Activated CD4-positive, alpha-beta T cell treated with anti-CD3 and anti-CD28 coated beads, Interleukin-2, amount 10 ng/mL, durations not matched to agents 24 days and 14 days (primary cell): Measurements from ENCODE around the gene KRTAP4-9. TPM values are rescaled to one million over a fixed set of nuclear protein-coding genes. Genes with fewer than 3 reads are reported as not detected.
"Not testable (repeated sequence)": the region's sequence is repeated elsewhere in the genome, so short reads cannot be mapped to it uniquely, and the experiment has no call there.

Experiments used
- DNase-seq: peaks from one replicate; pipeline ENCODE4 v3.0.0; 2022
- H3K27ac Mint-ChIP-seq: one replicate; pipeline ENCODE4 v1.8.0; 2022; ENCODE audit warnings: mild to moderate bottlenecking, mixed read lengths
- H3K27me3 Mint-ChIP-seq: one replicate; pipeline ENCODE4 v1.8.0; 2022; ENCODE audit warnings: mixed read lengths
- H3K36me3 Mint-ChIP-seq: one replicate; pipeline ENCODE4 v1.8.0; 2022; ENCODE audit warnings: low read depth, mild to moderate bottlenecking, mixed read lengths
- H3K4me1 Mint-ChIP-seq: one replicate; pipeline ENCODE4 v1.8.0; 2021; ENCODE audit warnings: mixed read lengths
- H3K4me3 Mint-ChIP-seq: one replicate; pipeline ENCODE4 v1.8.0; 2022; ENCODE audit warnings: mild to moderate bottlenecking, moderate library complexity, mixed read lengths
- H3K9me3 Mint-ChIP-seq: one replicate; pipeline ENCODE4 v1.8.0; 2021; ENCODE audit warnings: mixed read lengths
- intact Hi-C: fragments of 100-400 bp; cut with micrococcal nuclease; formaldehyde crosslinking; loops from one replicate; pipeline ENCODE4 v1.15.1; 2023
- total RNA-seq: library from RNA; stranded (reverse); gene quantifications from 2 replicates; pipeline ENCODE4 v1.2.3, GENCODE V29; 2022

The KRTAP4-9 gene
- total RNA-seq, 1 donor from 2014 or later = not detected

DNA sequence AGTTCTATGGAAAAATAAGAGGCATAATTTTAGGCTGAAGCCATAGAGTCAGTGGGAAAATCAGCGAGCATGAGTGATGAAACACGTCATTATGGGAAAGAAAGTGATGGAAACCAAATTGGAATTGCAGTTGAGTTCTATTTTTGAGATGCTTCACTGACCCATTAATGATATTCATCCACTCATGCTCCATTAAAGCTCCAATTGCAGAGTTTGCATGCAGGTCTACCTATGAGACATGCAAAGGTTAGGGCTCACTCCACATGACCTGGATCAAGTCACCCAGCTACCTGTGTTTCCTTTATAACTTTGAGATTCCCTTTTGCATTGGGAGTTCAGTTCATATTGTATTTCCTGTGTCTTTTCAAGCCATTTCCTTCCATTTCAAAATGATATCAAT is 31.5 kb upstream of the KRTAP4-9 start:
- H3K4me1 Mint-ChIP-seq = no peaks in the 10 kb centered on the region
- no peaks in the 10 kb centered on the region for H3K36me3 Mint-ChIP-seq
- H3K27ac Mint-ChIP-seq = no peak overlapping the region
- intact Hi-C loops = no loop called here
- no peaks in the 10 kb centered on the region for H3K9me3 Mint-ChIP-seq
- H3K4me3 Mint-ChIP-seq = no peak overlapping the region
- no peak for DNase-seq
- H3K27me3 Mint-ChIP-seq = peaks cover 22% of the 10 kb centered on the region

- H3K4me3 Mint-ChIP-seq = no peak overlapping the region
- H3K27me3 Mint-ChIP-seq = peaks cover 26% of the 10 kb centered on the region
- H3K36me3 Mint-ChIP-seq = no peaks in the 10 kb centered on the region
- no peaks in the 10 kb centered on the region for H3K4me1 Mint-ChIP-seq
- intact Hi-C loops = no loop called here
- H3K9me3 Mint-ChIP-seq = no peaks in the 10 kb centered on the region
- no peak for DNase-seq
- no peak overlapping the region for H3K27ac Mint-ChIP-seq
These were observed 28.4 kb upstream of the KRTAP4-9 start for GRCh38 chr17:41076788-41077187.

DNA sequence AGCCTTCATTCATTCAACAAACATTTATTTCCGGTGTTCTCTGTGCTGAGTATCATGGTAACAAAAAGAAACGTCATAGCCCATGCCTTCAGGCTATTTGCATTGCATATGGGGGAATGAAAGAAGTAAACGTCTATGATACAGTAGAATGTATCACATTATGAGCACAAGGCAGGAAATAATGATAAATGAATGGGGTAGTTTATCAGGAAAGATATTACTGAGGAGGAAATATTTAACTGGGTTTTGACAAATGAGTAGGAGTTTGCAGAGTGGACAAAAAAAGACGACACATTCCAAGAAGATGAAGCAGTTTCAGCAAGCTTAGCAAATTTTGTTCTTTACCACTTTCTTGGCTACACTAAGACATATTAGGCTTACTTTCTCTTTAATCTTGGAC is 22.6 kb upstream of the KRTAP4-9 start:
- no peak overlapping the region for H3K4me3 Mint-ChIP-seq
- H3K4me1 Mint-ChIP-seq = no peaks in the 10 kb centered on the region
- no peak overlapping the region for H3K27ac Mint-ChIP-seq
- intact Hi-C loops = no loop called here
- no peaks in the 10 kb centered on the region for H3K36me3 Mint-ChIP-seq
- H3K27me3 Mint-ChIP-seq = peaks cover 20% of the 10 kb centered on the region
- DNase-seq = no peak
- no peaks in the 10 kb centered on the region for H3K9me3 Mint-ChIP-seq

DNA sequence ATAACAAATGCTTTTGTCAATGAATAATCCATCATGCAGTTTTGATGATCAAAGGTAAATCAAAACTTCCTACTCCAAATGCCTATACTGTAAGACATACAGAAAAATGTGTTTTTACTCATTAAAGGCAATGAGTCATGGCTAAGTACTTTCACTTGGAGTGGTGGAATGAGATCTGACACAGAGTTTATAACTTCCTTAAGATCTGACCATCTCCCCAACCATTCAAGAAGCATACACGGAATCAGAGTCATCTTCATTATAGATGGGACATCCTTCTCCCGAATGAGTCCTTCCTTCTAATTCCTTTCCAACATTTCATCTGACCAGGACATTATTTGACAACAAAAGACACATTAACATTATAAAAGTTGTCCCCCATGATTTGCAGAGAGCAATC is 21.8 kb upstream of the KRTAP4-9 start:
- H3K27ac Mint-ChIP-seq, H3K36me3 Mint-ChIP-seq, H3K4me1 Mint-ChIP-seq, H3K9me3 Mint-ChIP-seq, DNase-seq, H3K4me3 Mint-ChIP-seq, intact Hi-C loops: not testable (repeated sequence)
- peaks cover 17% of the 10 kb centered on the region for H3K27me3 Mint-ChIP-seq

- H3K27ac Mint-ChIP-seq, H3K36me3 Mint-ChIP-seq, intact Hi-C loops, H3K9me3 Mint-ChIP-seq, DNase-seq, H3K4me3 Mint-ChIP-seq, H3K4me1 Mint-ChIP-seq: not testable (repeated sequence)
- peaks cover 16% of the 10 kb centered on the region for H3K27me3 Mint-ChIP-seq
These were observed 20.9 kb upstream of the KRTAP4-9 start, which contains the start of gene KRTAP4-7 for GRCh38 chr17:41084100-41084856. TSS of gene KRTAP4-7 (plus strand) at chr17:41084150. CDS start at chr17:41084207, 57 bp downstream.

DNA sequence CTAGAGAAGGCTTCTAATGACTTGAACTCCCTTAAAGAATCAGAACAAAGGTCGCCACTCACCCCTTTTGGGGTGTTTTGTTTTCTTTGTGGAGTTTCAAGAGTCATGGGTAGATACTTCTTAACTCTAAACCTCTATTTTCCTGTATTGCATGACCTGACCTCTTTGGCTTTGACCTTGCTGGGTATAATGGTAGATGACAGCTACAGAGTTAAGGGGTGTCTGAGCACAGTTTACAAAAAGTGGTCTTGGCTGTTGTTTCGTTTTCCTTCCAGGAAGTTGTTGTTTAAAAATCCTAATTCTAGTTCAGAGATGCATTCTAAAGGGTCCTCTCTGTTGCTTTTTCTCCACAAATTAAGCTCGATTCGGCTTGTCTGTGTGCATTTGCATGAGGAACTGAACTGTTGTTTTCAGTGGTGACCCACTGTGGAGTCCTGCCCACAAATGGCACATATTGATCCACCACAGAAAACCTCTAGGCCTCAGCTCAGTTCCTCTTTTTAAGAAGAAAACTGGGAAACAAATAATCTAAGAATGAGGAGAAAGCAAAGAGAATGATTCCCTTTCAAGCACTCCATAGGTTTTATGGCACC is 16.3 kb upstream of the KRTAP4-9 start:
- DNase-seq, H3K27ac Mint-ChIP-seq, intact Hi-C loops, H3K27me3 Mint-ChIP-seq, H3K9me3 Mint-ChIP-seq, H3K4me1 Mint-ChIP-seq, H3K4me3 Mint-ChIP-seq, H3K36me3 Mint-ChIP-seq: not testable (repeated sequence)

DNA sequence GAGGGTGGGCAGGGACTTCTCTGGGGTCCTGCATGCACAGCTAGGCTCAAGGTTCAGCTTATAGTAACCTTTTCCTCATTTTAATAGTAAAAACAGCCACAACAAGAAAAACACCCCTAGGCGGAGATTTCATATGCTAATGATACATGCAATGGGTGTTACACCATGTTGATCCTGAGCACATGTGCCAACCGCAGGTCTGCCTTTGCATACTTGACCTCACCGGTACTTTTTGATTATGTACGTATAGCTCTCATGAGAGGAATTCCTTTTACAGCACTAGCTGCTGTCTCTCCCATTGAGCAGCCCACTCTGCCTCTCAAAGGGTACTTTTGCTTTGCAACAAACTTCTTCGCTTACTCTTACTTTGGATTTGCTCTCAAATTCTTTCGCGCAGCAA is 9.1 kb upstream of the KRTAP4-9 start:
- Mint-ChIP-seq H3K9me3 (no peaks in the 10 kb centered on the region), H3K4me3 (no peak overlapping the region), H3K4me1 (no peaks in the 10 kb centered on the region), H3K27ac (no peak overlapping the region), H3K36me3 (no peaks in the 10 kb centered on the region), H3K27me3 (peaks cover 10% of the 10 kb centered on the region)
- no peak for DNase-seq
- intact Hi-C loops = no loop called here

- H3K4me1 Mint-ChIP-seq = no peaks in the 10 kb centered on the region
- H3K4me3 Mint-ChIP-seq = no peak within 1 kb of the TSS
- intact Hi-C loops = no loop called here
- peaks cover 10% of the 10 kb centered on the region for H3K27me3 Mint-ChIP-seq
- no peak within 1 kb of the TSS for H3K27ac Mint-ChIP-seq
- H3K36me3 Mint-ChIP-seq = no peaks in the 10 kb centered on the region
- no peaks in the 10 kb centered on the region for H3K9me3 Mint-ChIP-seq
- DNase-seq = no peak
These were observed 7.1 kb upstream of the KRTAP4-9 start, which contains the start of gene KRTAP4-8 for GRCh38 chr17:41098042-41098441. TSS of gene KRTAP4-8 (minus strand) at chr17:41098142. CDS start at chr17:41098084, 58 bp downstream.

GRCh38 chr17:41098481-41098880 is 6.7 kb upstream of the KRTAP4-9 start:
- H3K4me3 Mint-ChIP-seq = no peak overlapping the region
- H3K27ac Mint-ChIP-seq = no peak overlapping the region
- no peaks in the 10 kb centered on the region for H3K36me3 Mint-ChIP-seq
- H3K9me3 Mint-ChIP-seq = no peaks in the 10 kb centered on the region
- H3K4me1 Mint-ChIP-seq = no peaks in the 10 kb centered on the region
- intact Hi-C loops = no loop called here
- peaks cover 11% of the 10 kb centered on the region for H3K27me3 Mint-ChIP-seq
- no peak for DNase-seq

GRCh38 chr17:41099682-41100480 is 5.3 kb upstream of the KRTAP4-9 start:
- H3K27ac Mint-ChIP-seq, H3K4me3 Mint-ChIP-seq, H3K4me1 Mint-ChIP-seq, H3K9me3 Mint-ChIP-seq, DNase-seq, H3K36me3 Mint-ChIP-seq, intact Hi-C loops: not testable (repeated sequence)
- peaks cover 15% of the 10 kb centered on the region for H3K27me3 Mint-ChIP-seq

DNA sequence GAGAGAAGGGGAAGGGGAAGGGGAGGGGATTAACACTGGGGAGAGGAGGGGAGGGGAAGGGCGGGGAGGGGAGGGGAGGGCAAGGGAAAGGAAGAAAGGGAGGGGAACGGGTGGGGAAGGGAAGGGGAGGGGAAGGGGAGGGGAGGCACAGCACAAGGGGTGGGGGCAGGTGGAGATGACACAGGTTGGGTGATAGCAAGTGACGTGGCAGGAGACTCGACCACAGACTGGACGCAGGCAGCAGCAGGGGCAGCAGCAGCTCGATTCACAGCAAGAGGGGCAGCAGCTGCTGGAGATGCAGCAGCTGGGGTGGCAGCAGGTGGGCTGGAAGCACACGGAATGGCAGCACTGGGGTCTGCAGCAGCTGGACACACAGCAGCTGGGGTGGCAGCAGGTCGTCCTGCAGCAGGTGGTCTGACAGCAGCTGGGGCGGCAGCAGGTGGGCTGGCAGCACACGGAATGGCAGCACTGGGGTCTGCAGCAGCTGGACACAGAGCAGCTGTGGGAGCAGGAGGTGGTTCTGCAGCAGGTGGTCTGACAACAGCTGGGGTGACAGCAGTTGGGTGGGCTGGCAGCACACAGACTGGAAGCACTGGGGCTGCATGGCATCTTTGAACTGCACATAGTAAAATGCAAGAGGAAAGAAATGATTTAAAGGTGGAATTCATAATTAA is 3.5 kb upstream of the KRTAP4-9 start, which contains the start of gene KRTAP4-16:
Gene KRTAP4-16, minus strand, starts transcription at position 624 of the 674 bp plus-strand sequence. Its CDS starts 0 bp downstream, at position 624.
- Mint-ChIP-seq H3K9me3 (no peaks in the 10 kb centered on the region), H3K36me3 (no peaks in the 10 kb centered on the region), H3K27ac (no peak within 1 kb of the TSS), H3K27me3 (peaks cover 14% of the 10 kb centered on the region), H3K4me1 (no peaks in the 10 kb centered on the region), H3K4me3 (no peak within 1 kb of the TSS)
- DNase-seq = no peak
- intact Hi-C loops = no loop called here

DNA sequence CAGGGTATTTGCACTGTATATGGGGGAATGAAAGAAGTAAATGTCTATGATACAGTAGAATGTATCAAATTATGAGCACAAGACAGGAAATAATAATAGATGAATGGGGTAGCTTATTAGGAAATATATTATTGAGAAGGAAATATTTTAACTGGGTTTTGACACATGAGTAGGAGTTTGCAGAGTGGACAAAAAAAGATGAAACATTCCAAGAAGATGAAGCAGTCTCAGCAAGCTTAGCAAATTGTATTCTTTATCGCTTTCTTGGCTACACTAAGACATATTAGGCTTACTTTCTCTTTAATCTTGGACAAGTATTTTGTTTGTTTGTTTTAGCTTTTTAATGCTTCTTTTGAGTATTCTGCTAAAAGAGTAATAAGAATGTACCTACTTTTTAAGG is 1.3 kb upstream of the KRTAP4-9 start:
- no peaks in the 10 kb centered on the region for H3K4me1 Mint-ChIP-seq
- H3K9me3 Mint-ChIP-seq = peaks cover 4% of the 10 kb centered on the region
- H3K27me3 Mint-ChIP-seq = peaks cover 13% of the 10 kb centered on the region
- H3K36me3 Mint-ChIP-seq = no peaks in the 10 kb centered on the region
- no peak overlapping the region for H3K4me3 Mint-ChIP-seq
- DNase-seq = no peak
- no peak overlapping the region for H3K27ac Mint-ChIP-seq
- intact Hi-C loops = no loop called here

DNA sequence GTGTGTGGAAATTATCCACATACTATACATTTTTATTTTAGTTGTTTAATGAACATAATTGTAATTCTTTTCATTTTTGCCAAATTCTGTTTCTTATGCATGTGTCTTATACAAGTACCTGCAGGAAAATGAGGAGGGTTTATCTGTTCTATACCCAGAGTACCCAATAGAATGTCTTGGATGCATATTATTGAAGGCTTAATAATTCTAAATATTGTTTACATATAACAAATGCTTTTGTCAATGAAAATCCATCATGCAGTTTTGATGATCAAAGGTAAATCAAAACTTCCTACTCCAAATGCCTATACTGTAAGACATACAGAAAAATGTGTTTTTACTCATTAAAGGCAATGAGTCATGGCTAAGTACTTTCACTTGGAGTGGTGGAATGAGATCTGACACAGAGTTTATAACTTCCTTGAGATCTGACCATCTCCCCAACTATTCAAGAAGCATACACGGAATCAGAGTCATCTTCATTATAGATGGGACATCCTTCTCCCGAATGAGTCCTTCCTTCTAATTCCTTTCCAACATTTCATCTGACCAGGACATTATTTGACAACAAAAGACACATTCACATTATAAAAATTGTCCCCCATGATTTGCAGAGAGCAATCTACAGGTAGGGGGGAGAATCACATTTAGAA is 677 bp upstream of the KRTAP4-9 start:
- H3K36me3 Mint-ChIP-seq, H3K27ac Mint-ChIP-seq, DNase-seq, H3K4me1 Mint-ChIP-seq, H3K9me3 Mint-ChIP-seq, intact Hi-C loops, H3K4me3 Mint-ChIP-seq: not testable (repeated sequence)
- H3K27me3 Mint-ChIP-seq = peaks cover 13% of the 10 kb centered on the region
